Nephron (organoid): ENCODE data around the gene ANKRD13B.

Experiments
- H3K27ac Mint-ChIP-seq, 3 experiments: 2 replicates each; pipeline ENCODE4 v1.8.0; 2020; ENCODE audit warnings: mixed read lengths in 3 of 3, mild to moderate bottlenecking in 2 of 3, moderate library complexity in 1 of 3
- H3K27me3 Mint-ChIP-seq: 2 replicates; pipeline ENCODE4 v1.8.0; 2021; ENCODE audit warnings: low read depth, mild to moderate bottlenecking, moderate library complexity, mixed read lengths
- H3K36me3 Mint-ChIP-seq: 2 replicates; pipeline ENCODE4 v1.8.0; 2020; ENCODE audit warnings: low read depth, mixed read lengths
- H3K4me1 Mint-ChIP-seq: 2 replicates; pipeline ENCODE4 v1.8.0; 2020; ENCODE audit warnings: mixed read lengths
- H3K4me3 Mint-ChIP-seq, 3 experiments: 2 replicates each; pipeline ENCODE4 v1.8.0; 2020; ENCODE audit warnings: mild to moderate bottlenecking in 3 of 3, mixed read lengths in 3 of 3, moderate library complexity in 2 of 3
- H3K9me3 Mint-ChIP-seq: 2 replicates; pipeline ENCODE4 v1.8.0; 2020; ENCODE audit warnings: mixed read lengths
- TF ChIP-seq, protein P1 (sequence below), 3 experiments: fragments of 200-600 bp; sonication (generic); IDR thresholded peaks; one replicate each; pipeline ENCODE4 v1.5.0; 2021; ENCODE audit warnings: antibody characterized with exemption in 3 of 3; ENCODE audit not compliant: unreplicated experiment in 3 of 3

ANKRD13B gene

GRCh38 chr17:29591737-29592608, 959 bp upstream of the ANKRD13B start:
- peak overlapping the region; percentile 79 to 94 (median 92) for H3K4me3 Mint-ChIP-seq
- no peaks in the 10 kb centered on the region for H3K27me3 Mint-ChIP-seq
- no peaks in the 10 kb centered on the region for H3K9me3 Mint-ChIP-seq
- TF ChIP-seq, protein P1, sequence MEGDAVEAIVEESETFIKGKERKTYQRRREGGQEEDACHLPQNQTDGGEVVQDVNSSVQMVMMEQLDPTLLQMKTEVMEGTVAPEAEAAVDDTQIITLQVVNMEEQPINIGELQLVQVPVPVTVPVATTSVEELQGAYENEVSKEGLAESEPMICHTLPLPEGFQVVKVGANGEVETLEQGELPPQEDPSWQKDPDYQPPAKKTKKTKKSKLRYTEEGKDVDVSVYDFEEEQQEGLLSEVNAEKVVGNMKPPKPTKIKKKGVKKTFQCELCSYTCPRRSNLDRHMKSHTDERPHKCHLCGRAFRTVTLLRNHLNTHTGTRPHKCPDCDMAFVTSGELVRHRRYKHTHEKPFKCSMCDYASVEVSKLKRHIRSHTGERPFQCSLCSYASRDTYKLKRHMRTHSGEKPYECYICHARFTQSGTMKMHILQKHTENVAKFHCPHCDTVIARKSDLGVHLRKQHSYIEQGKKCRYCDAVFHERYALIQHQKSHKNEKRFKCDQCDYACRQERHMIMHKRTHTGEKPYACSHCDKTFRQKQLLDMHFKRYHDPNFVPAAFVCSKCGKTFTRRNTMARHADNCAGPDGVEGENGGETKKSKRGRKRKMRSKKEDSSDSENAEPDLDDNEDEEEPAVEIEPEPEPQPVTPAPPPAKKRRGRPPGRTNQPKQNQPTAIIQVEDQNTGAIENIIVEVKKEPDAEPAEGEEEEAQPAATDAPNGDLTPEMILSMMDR (IDR thresholded peaks at IDR 0.05; ENCODE audit: unreplicated experiment in 3 of 3), result peak; percentile 98 to 100 (median 99)
- H3K27ac Mint-ChIP-seq, result peak overlapping the region; percentile 87 to 96 (median 93)
- no peaks in the 10 kb centered on the region for H3K36me3 Mint-ChIP-seq
- peaks cover 48% of the 10 kb centered on the region for H3K4me1 Mint-ChIP-seq

DNA sequence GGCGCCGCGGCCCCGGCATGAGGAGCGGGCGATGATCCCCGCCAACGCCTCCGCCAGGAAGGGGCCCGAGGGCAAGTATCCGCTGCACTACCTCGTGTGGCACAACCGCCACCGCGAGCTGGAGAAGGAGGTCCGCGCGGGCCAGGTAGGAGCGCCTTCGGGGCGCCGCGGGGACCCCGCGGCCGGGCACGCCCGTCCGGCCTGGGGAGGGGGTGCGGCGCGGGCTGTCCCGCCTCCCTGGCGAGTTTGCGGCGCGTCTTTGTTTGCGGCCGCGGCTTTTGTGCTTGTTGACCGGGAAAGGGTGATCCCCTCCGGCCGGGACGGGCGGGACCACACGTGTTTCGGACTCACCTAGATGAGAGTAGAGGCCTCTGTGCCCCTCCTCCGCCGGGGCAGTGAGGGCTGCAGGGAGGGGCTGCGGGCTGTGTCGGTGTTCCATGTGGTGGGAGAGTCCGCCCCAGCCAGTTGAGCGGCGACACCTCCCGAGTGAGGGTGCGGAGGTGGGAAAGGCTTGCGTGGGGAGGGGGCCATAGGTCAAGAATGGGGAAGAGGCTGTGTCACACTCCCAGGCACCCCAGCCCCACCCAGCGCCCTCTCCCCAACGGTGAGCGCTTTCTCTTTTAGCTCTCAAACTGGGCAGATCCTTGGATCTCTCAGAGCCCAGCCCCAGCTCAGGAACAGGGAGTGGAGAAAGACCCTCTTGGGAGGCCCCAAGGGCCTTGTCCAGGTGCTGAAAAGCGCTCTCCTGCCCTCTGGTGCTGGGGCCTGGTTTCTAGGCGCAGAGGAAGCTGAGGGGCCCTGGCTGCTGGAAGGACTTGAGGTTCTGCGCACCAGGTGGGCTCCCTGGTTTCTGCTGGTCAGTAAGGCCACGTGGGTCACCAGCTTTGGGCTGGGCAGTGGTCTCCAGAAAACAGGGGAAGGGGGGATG, 923 bp downstream of the ANKRD13B start:
- peaks cover 2% of the 10 kb centered on the region for H3K27me3 Mint-ChIP-seq
- H3K4me3 Mint-ChIP-seq, result peak overlapping the region; percentile 82 to 85 (median 85)
- H3K9me3 Mint-ChIP-seq, result no peaks in the 10 kb centered on the region
- no peaks in the 10 kb centered on the region for H3K36me3 Mint-ChIP-seq
- TF ChIP-seq, protein P1 (IDR thresholded peaks at IDR 0.05; ENCODE audit: unreplicated experiment in 3 of 3), result no peak
- peaks cover 48% of the 10 kb centered on the region for H3K4me1 Mint-ChIP-seq
- H3K27ac Mint-ChIP-seq, result no peak overlapping the region

- TF ChIP-seq, protein P1 (IDR thresholded peaks at IDR 0.05; ENCODE audit: unreplicated experiment in 3 of 3), result no peak
- H3K36me3 Mint-ChIP-seq, result no peaks in the 10 kb centered on the region
- no peaks in the 10 kb centered on the region for H3K9me3 Mint-ChIP-seq
- H3K27ac Mint-ChIP-seq, result peak overlapping the region in 2 of 3 experiments; percentile 43 to 44
- H3K4me1 Mint-ChIP-seq, result peaks cover 55% of the 10 kb centered on the region
- peaks cover 8% of the 10 kb centered on the region for H3K27me3 Mint-ChIP-seq
- H3K4me3 Mint-ChIP-seq, result peak overlapping the region; percentile 82 to 85 (median 85)
These were observed 1.7 kb downstream of the ANKRD13B start for GRCh38 chr17:29594519-29595090.

DNA sequence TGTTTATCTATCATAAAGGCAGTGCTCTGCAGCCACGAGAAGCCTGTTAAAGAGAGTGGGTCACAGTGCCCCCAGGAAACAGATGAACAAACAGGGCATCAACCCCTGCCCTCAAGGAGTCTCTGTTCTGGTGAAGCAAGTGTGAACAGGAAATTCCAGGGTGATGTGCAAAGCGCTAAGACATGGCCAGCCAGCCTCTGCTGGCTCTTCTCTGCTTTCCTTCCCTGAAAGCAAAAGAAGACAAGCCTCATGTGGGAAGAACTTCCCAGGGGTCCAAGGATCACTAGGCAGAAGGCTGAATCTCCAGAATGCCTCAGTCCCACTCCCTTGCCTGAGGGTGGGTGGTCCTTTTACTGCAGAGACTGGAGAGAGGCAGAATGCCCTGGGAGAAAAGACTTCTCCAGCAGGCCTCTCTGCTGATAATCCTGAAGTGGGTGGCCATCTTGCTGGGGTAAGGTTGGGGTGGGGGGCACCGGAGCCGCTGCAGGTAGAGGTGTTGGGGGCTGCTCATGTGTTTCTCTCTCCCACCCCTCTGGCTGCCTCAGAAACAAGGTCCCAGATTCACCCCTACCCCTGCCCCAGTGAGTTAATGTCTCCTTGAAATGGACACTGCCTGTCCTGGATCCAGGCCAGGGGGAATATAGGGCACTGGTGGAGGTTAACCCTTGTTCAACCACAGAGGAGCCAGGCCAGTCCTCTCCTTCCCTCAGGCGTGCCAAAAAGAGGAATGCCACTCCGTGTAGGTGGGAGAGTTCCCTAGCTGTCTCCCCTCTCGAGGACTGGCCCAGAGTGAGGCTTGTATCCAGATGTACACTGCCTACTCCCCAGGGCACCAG, 2.4 kb downstream of the ANKRD13B start:
- Mint-ChIP-seq H3K9me3 (no peaks in the 10 kb centered on the region), H3K4me1 (peaks cover 50% of the 10 kb centered on the region), H3K36me3 (no peaks in the 10 kb centered on the region), H3K27me3 (peaks cover 8% of the 10 kb centered on the region), H3K4me3 (peak overlapping the region; percentile 82 to 85 (median 85)), H3K27ac (peak overlapping the region in 2 of 3 experiments; percentile 43 to 44)
- TF ChIP-seq, protein P1 (IDR thresholded peaks at IDR 0.05; ENCODE audit: unreplicated experiment in 3 of 3), result no peak
